Activated CD8-positive, alpha-beta T cell treated with anti-CD3 and anti-CD28 coated beads for 36 hours (primary cell): Measurements from ENCODE around the gene IL17C. TPM values are rescaled to one million over a fixed set of nuclear protein-coding genes. Genes with fewer than 3 reads are reported as not detected.
A peak's percentile ranks its signal among the peaks of the same experiment; 100 is the strongest.

Experiments
- ATAC-seq: fragments of 200-7000 bp; cut with Tn5 transposase; one replicate; pipeline ENCODE4 v1.10.0; 2021; ENCODE audit warnings: mild to moderate bottlenecking, moderate library complexity
- CTCF ChIA-PET: fragments of 350-600 bp; sonication (Branson Sonifier 250); formaldehyde crosslinking; loops from one replicate; lab custom pipeline; 2021; ENCODE audit warnings: antibody characterized with exemption; lab: Charles Lee
- POLR2A ChIA-PET: fragments of 350-600 bp; sonication (Branson Sonifier 250); formaldehyde crosslinking; loops from one replicate; lab custom pipeline; 2021; ENCODE audit warnings: antibody characterized with exemption; lab: Charles Lee
- DNase-seq: peaks from one replicate; pipeline ENCODE4 v3.0.0-alpha.2; 2020
- H3K27ac Mint-ChIP-seq: one replicate; pipeline ENCODE4 v1.8.0; 2021; ENCODE audit warnings: mild to moderate bottlenecking, mixed read lengths
- H3K27me3 Mint-ChIP-seq: one replicate; pipeline ENCODE4 v1.8.0; 2021; ENCODE audit warnings: mixed read lengths
- H3K36me3 Mint-ChIP-seq: one replicate; pipeline ENCODE4 v1.8.0; 2021; ENCODE audit warnings: low read depth, mixed read lengths
- H3K4me1 Mint-ChIP-seq: one replicate; pipeline ENCODE4 v1.8.0; 2021; ENCODE audit warnings: low read depth, mixed read lengths
- H3K4me3 Mint-ChIP-seq: one replicate; pipeline ENCODE4 v1.8.0; 2021; ENCODE audit warnings: mild to moderate bottlenecking, moderate library complexity, mixed read lengths
- H3K9me3 Mint-ChIP-seq: one replicate; pipeline ENCODE4 v1.8.0; 2021; ENCODE audit warnings: mixed read lengths
- CTCF ChIP-seq: fragments of 200-600 bp; IDR thresholded peaks from one replicate; pipeline ENCODE4 v1.8.0; 2022; ENCODE audit warnings: antibody characterized with exemption, mild to moderate bottlenecking
- intact Hi-C: fragments of 100-400 bp; cut with micrococcal nuclease; formaldehyde crosslinking; loops from one replicate; pipeline ENCODE4 v1.10.0; 2022
- total RNA-seq, 2 experiments: library from RNA; stranded (reverse); gene quantifications; one replicate each; pipeline ENCODE4 v1.2.3, GENCODE V29; 2021

Gene IL17C
- total RNA-seq, 2 experiments from 2014 or later: 0.31 TPM; not detected in 1

- Mint-ChIP-seq H3K36me3 (peaks cover 15% of the 10 kb centered on the region), H3K4me1 (peaks cover 18% of the 10 kb centered on the region), H3K27me3 (no peaks in the 10 kb centered on the region), H3K4me3 (no peak overlapping the region), H3K9me3 (no peaks in the 10 kb centered on the region), H3K27ac (no peak overlapping the region)
- ATAC-seq (no peak), DNase-seq (no peak)
- no peak for TF ChIP-seq CTCF
- POLR2A ChIA-PET: no interaction called here
- CTCF ChIA-PET: no interaction called here
- intact Hi-C loops: no loop called here
Observed at GRCh38 chr16:88630941-88631340, 7.4 kb upstream of the IL17C start.

GRCh38 chr16:88631384-88631783 lies 7.0 kb upstream of the IL17C start:
- ATAC-seq (no peak), DNase-seq (no peak)
- no peaks in the 10 kb centered on the region for H3K9me3 Mint-ChIP-seq
- intact Hi-C loops: no loop called here
- no peak for TF ChIP-seq CTCF
- ChIA-PET POLR2A (interaction anchor here (1.1 kb wide), 1 partner anchor 51 kb away, joined by 3 read pairs; no protein-coding TSS in a partner anchor), CTCF (no interaction called here)
- H3K27ac Mint-ChIP-seq: no peak overlapping the region
- H3K36me3 Mint-ChIP-seq: peaks cover 13% of the 10 kb centered on the region
- H3K27me3 Mint-ChIP-seq: no peaks in the 10 kb centered on the region
- peaks cover 22% of the 10 kb centered on the region for H3K4me1 Mint-ChIP-seq
- no peak overlapping the region for H3K4me3 Mint-ChIP-seq

GRCh38 chr16:88631920-88632586 lies 6.3 kb upstream of the IL17C start:
- Mint-ChIP-seq H3K27ac (no peak overlapping the region), H3K4me1 (peaks cover 25% of the 10 kb centered on the region), H3K4me3 (no peak overlapping the region), H3K9me3 (no peaks in the 10 kb centered on the region), H3K27me3 (peaks cover under 1% of the 10 kb centered on the region), H3K36me3 (peaks cover 9% of the 10 kb centered on the region)
- TF ChIP-seq CTCF: no peak
- POLR2A ChIA-PET: interaction anchor here (1.1 to 1.5 kb wide), 2 partner anchors 10 to 50 kb away, joined by 3 to 4 read pairs; no protein-coding TSS in a partner anchor
- CTCF ChIA-PET: no interaction called here
- no peak for ATAC-seq
- DNase-seq: no peak
- intact Hi-C loops: no loop called here

- TF ChIP-seq CTCF: no peak
- H3K4me3 Mint-ChIP-seq: no peak overlapping the region
- intact Hi-C loops: no loop called here
- ATAC-seq (no peak), DNase-seq (no peak)
- H3K27ac Mint-ChIP-seq: peak overlapping the region; percentile 10
- H3K36me3 Mint-ChIP-seq: peaks cover 7% of the 10 kb centered on the region
- H3K4me1 Mint-ChIP-seq: peaks cover 30% of the 10 kb centered on the region
- no peaks in the 10 kb centered on the region for H3K9me3 Mint-ChIP-seq
- ChIA-PET POLR2A (interaction anchor here (1.0 to 1.5 kb wide), 3 partner anchors 10 to 62 kb away, joined by 3 to 4 read pairs (median 4); partner anchors contain the start of gene ZC3H18), CTCF (interaction anchor here (1.2 kb wide), 1 partner anchor 23 kb away, joined by 3 read pairs; no protein-coding TSS in a partner anchor)
- H3K27me3 Mint-ChIP-seq: peaks cover 4% of the 10 kb centered on the region
Observed at GRCh38 chr16:88632587-88632930, 5.8 kb upstream of the IL17C start.

GRCh38 chr16:88633684-88634140 lies 4.7 kb upstream of the IL17C start:
- POLR2A ChIA-PET: interaction anchor here (1.5 kb wide), 1 partner anchor 9 kb away, joined by 4 read pairs; no protein-coding TSS in a partner anchor
- peak; percentile 56 for ATAC-seq
- H3K27ac Mint-ChIP-seq: peak overlapping the region; percentile 69

More at GRCh38 chr16:88633684-88634140, 4.7 kb upstream of the IL17C start:
- Mint-ChIP-seq H3K4me3 (peak overlapping the region; percentile 66), H3K4me1 (peaks cover 37% of the 10 kb centered on the region), H3K27me3 (peaks cover 8% of the 10 kb centered on the region), H3K36me3 (peaks cover 5% of the 10 kb centered on the region), H3K9me3 (no peaks in the 10 kb centered on the region)
- intact Hi-C loops: no loop called here
- peak; percentile 85 for DNase-seq
- TF ChIP-seq CTCF: peak; percentile 1
- CTCF ChIA-PET: interaction anchor here (1.2 kb wide), 1 partner anchor 24 kb away, joined by 3 read pairs; no protein-coding TSS in a partner anchor
